ENCODE data around the gene UGGT1. TPM values are rescaled to one million over a fixed set of nuclear protein-coding genes. Genes with fewer than 3 reads are reported as not detected.
"Not testable (repeated sequence)": the region's sequence is repeated elsewhere in the genome, so short reads cannot be mapped to it uniquely, and the experiment has no call there.

UGGT1 gene
- total and polyA plus RNA-seq, 2 donors (not counting 3 experiments of a cell fraction or from before 2014, with no cell fraction given) = 27.6 to 83.2 TPM

DNA sequence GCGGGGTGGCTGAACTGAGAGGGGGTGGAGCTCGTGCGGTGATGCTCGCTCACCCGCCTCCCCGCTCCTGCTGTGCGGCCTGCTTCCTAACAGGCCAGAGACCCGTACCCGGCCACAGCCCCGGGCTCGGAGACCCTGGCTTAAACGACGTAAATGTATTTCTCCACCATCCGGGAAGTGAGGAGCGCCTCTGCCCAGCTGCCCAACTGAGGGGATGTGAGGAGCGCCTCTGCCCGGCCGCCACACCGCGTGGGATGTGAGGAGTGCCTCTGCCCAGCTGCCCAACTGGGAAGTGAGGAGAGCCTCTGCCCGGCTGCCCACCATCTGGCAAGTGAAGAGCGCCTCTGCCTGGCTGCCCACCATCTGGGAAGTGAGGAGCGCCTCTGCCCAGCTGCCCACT, 117.0 kb downstream of the UGGT1 start:
- H3K9me3 ChIP-seq (replicated peaks; ENCODE audit: control insufficient read depth, insufficient read depth, low read length) = no peaks in the 10 kb centered on the region
- dilution Hi-C loops (cut with MboI; ENCODE audit: extremely low pct_ligation_motif_present, low sequenced_read_pairs) (no loop called here), intact Hi-C loops (cut with micrococcal nuclease) (no loop called here)
- TF ChIP-seq POLR2AphosphoS5 (IDR thresholded peaks at IDR 0.05; ENCODE audit: insufficient read depth, low read depth, low read length) = no peak
- TF ChIP-seq GATA2 (IDR thresholded peaks at IDR 0.05; ENCODE audit: insufficient read depth, insufficient read length, low read depth, low read length) = no peak
- no peak for TF ChIP-seq MYC (IDR thresholded peaks at IDR 0.05; ENCODE audit: low read depth, low read length)
- no peak for TF ChIP-seq POLR2A (IDR thresholded peaks at IDR 0.05; ENCODE audit: low read depth, low read length)
- TF ChIP-seq, protein P1, sequence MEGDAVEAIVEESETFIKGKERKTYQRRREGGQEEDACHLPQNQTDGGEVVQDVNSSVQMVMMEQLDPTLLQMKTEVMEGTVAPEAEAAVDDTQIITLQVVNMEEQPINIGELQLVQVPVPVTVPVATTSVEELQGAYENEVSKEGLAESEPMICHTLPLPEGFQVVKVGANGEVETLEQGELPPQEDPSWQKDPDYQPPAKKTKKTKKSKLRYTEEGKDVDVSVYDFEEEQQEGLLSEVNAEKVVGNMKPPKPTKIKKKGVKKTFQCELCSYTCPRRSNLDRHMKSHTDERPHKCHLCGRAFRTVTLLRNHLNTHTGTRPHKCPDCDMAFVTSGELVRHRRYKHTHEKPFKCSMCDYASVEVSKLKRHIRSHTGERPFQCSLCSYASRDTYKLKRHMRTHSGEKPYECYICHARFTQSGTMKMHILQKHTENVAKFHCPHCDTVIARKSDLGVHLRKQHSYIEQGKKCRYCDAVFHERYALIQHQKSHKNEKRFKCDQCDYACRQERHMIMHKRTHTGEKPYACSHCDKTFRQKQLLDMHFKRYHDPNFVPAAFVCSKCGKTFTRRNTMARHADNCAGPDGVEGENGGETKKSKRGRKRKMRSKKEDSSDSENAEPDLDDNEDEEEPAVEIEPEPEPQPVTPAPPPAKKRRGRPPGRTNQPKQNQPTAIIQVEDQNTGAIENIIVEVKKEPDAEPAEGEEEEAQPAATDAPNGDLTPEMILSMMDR (IDR thresholded peaks at IDR 0.05; ENCODE audit: extremely low read depth in 1 of 2, insufficient read depth in 1 of 2, low read depth in 1 of 2, low read length in 2 of 2) = no peak
- TF ChIP-seq, protein P2, sequence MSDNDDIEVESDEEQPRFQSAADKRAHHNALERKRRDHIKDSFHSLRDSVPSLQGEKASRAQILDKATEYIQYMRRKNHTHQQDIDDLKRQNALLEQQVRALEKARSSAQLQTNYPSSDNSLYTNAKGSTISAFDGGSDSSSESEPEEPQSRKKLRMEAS (IDR thresholded peaks at IDR 0.05; ENCODE audit: insufficient read depth, insufficient read length) = no peak
- TF ChIP-seq FOS (IDR thresholded peaks at IDR 0.05; ENCODE audit: borderline replicate concordance, insufficient read depth, low read length) = no peak
- no peak for TF ChIP-seq JUN (IDR thresholded peaks at IDR 0.05; ENCODE audit: borderline replicate concordance, insufficient read depth, insufficient read length, low read depth)
- TF ChIP-seq EZH2 (IDR thresholded peaks at IDR 0.05; ENCODE audit: borderline replicate concordance, low read depth, low read length, severe bottlenecking) = no peak
- ChIA-PET POLR2A (no interaction called here), CTCF (no interaction called here)
- no peaks in the 10 kb centered on the region for H3K4me1 ChIP-seq (ENCODE audit: control insufficient read depth, extremely low read depth, insufficient read depth, low read length)
- no TSS peak for BruUV-seq (replicated peaks)
- no peaks in the 10 kb centered on the region for H3K27me3 ChIP-seq (ENCODE audit: control insufficient read depth in 2 of 2, insufficient read depth in 2 of 2, low read length in 2 of 2)
- FAIRE-seq (no peak), DNase-seq (ENCODE audit: low read depth, low spot score) (no peak)
- no peak overlapping the region for H3K4me2 ChIP-seq (ENCODE audit: insufficient read depth, low read length)
- H3K4me3 ChIP-seq (replicated peaks in 1 of 3; ENCODE audit: insufficient read depth in 1 of 3, low read depth in 1 of 3, low read length in 3 of 3) = no peak overlapping the region
- H3K79me2 ChIP-seq (ENCODE audit: control insufficient read depth, insufficient read depth, low read length) = no peaks in the 10 kb centered on the region
- H3K27ac ChIP-seq (ENCODE audit: insufficient read depth, low read depth, low read length) = no peak overlapping the region
- H2AFZ ChIP-seq (ENCODE audit: low read depth, low read length) = no peak overlapping the region
- no peaks in the 10 kb centered on the region for H3K9me1 ChIP-seq (replicated peaks; ENCODE audit: control insufficient read depth, extremely low read depth, insufficient read depth, low read length)
- no peaks in the 10 kb centered on the region for H4K20me1 ChIP-seq (replicated peaks; ENCODE audit: control insufficient read depth, extremely low read depth, insufficient read depth, low read length)
- no peaks in the 10 kb centered on the region for H3K36me3 ChIP-seq (ENCODE audit: control insufficient read depth in 2 of 2, extremely low read depth in 1 of 2, insufficient read depth in 2 of 2, low read length in 2 of 2)
- H3K9ac ChIP-seq (replicated peaks; ENCODE audit: extremely low read depth, insufficient read depth, low read length) = no peak overlapping the region

DNA sequence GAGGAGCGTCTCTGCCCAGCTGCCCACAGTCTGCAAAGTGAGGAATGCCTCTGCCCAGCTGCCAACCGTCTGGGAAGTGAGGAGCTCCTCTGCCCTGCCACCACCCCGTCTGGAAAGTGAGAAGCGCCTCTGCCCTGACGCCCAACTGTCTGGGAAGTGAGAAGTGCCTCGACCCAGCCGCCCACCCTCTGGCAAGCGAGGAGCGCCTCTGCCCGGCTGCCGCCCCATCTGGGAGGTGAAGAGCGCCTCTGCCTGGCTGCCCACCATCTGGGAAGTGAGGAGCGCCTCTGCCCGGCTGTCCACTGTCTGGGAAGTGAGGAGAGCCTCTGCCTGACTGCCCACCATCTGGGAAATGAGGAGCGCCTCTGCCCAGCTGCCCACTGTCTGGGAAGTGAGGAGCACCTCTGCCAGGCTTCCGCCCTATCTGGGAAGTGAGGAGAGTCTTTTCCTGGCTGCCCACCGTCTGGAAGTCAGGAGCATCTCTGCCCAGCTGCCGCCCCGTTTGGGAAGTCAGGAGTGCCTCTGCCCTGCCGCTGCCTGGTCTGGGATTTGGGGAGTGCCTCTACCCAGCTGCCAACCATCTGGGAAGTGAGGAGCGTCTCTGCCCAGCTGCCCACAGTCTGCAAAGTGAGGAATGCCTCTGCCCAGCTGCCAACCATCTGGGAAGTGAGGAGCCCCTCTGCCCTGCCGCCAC, 117.8 kb downstream of the UGGT1 start:
- H3K27me3 ChIP-seq (ENCODE audit: control insufficient read depth in 2 of 2, insufficient read depth in 2 of 2, low read length in 2 of 2); dilution Hi-C loops (cut with MboI; ENCODE audit: extremely low pct_ligation_motif_present, low sequenced_read_pairs); H3K79me2 ChIP-seq (ENCODE audit: control insufficient read depth, insufficient read depth, low read length); DNase-seq (ENCODE audit: low read depth, low spot score); H3K36me3 ChIP-seq (ENCODE audit: control insufficient read depth in 2 of 2, extremely low read depth in 1 of 2, insufficient read depth in 2 of 2, low read length in 2 of 2); H3K9me3 ChIP-seq (replicated peaks; ENCODE audit: control insufficient read depth, insufficient read depth, low read length); FAIRE-seq; H3K4me2 ChIP-seq (ENCODE audit: insufficient read depth, low read length); H4K20me1 ChIP-seq (replicated peaks; ENCODE audit: control insufficient read depth, extremely low read depth, insufficient read depth, low read length); intact Hi-C loops (cut with micrococcal nuclease); H3K9me1 ChIP-seq (replicated peaks; ENCODE audit: control insufficient read depth, extremely low read depth, insufficient read depth, low read length); H3K27ac ChIP-seq (ENCODE audit: insufficient read depth, low read depth, low read length); H3K4me1 ChIP-seq (ENCODE audit: control insufficient read depth, extremely low read depth, insufficient read depth, low read length); BruUV-seq (replicated peaks); H3K9ac ChIP-seq (replicated peaks; ENCODE audit: extremely low read depth, insufficient read depth, low read length); H3K4me3 ChIP-seq (replicated peaks in 1 of 3; ENCODE audit: insufficient read depth in 1 of 3, low read depth in 1 of 3, low read length in 3 of 3); H2AFZ ChIP-seq (ENCODE audit: low read depth, low read length); POLR2A ChIA-PET; CTCF ChIA-PET: not testable (repeated sequence)

All from endothelial cell of umbilical vein (primary cell).